Stimulated activated CD4-positive, alpha-beta T cell treated with anti-CD3 and anti-CD28 coated beads, Interleukin-1b, Interleukin-23, amount 100 ng/mL, for 1 hour (primary cell): Measurements from ENCODE around the gene PPM1H.
"Not testable (repeated sequence)": the region's sequence is repeated elsewhere in the genome, so short reads cannot be mapped to it uniquely, and the experiment has no call there.

Experiments
- DNase-seq, 2 donors: peaks; one replicate each; pipeline ENCODE4 v3.0.0-alpha.2; 2020; ENCODE audit warnings: low read depth in 2 of 2

Gene PPM1H

GRCh38 chr12:62736596-62736995 lies 198.4 kb downstream of the PPM1H start:
- no peak for DNase-seq

DNA sequence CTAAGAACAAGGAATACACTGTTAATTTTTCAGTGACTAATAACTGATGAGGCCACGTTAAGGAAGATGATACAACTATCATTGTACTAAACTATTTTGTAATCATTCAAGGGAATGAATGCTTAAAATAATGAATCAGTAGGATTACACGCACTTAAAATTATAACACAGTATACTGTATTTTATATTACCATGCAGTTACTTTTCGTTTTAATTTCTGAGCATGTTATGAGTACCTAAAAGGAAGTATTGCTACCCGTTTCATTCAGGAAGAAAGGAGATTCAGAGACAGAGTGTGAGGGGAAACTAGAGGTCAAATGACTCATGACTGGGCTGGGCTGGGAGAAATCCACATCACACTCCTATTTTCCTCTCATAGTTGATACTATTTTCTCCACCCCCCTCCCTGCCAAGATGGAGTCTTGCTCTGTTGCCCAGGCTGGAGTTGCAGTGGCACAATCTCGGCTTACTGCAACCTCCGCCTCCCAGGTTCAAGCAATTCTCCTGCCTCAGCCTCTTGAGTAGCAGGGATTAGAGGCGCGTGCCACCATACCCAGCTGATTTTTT lies 202.0 kb downstream of the PPM1H start:
- DNase-seq = no peak

- no peak for DNase-seq
These were observed 203.7 kb downstream of the PPM1H start for GRCh38 chr12:62731055-62731820.

- no peak for DNase-seq
These were observed 204.3 kb downstream of the PPM1H start for GRCh38 chr12:62730649-62731048.

- not testable (repeated sequence) for DNase-seq
These were observed 205.1 kb downstream of the PPM1H start for GRCh38 chr12:62729579-62730544.

GRCh38 chr12:62728741-62729140 lies 206.2 kb downstream of the PPM1H start:
- no peak for DNase-seq

DNA sequence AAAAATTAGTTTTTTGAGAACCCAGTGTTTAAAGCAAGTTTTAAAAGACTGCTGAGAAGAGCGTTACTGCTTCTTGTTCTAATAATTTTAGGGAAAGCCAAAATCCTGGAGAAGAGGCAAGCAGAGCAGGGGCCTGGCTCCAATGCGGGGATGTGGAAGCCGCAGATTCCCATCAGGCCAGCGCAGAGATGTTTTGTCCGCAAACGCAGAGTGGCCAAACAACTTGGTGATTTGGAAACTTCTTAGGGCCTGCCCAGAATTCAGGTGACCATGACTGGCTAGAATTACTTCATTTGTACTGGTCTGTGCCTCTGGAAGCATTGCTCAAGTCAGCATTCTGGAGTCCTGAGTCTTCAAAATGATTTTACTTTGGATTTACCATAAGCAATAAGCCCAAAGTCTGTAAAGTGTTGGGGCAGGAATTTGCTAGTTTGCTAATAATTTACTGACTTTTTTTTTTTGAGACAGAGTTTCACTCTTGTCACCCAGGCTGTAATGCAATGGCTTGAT lies 208.4 kb downstream of the PPM1H start:
- no peak for DNase-seq

- DNase-seq = no peak
These were observed 209.2 kb downstream of the PPM1H start for GRCh38 chr12:62725781-62726180.

- no peak for DNase-seq
These were observed 210.0 kb downstream of the PPM1H start for GRCh38 chr12:62724947-62725451.

DNA sequence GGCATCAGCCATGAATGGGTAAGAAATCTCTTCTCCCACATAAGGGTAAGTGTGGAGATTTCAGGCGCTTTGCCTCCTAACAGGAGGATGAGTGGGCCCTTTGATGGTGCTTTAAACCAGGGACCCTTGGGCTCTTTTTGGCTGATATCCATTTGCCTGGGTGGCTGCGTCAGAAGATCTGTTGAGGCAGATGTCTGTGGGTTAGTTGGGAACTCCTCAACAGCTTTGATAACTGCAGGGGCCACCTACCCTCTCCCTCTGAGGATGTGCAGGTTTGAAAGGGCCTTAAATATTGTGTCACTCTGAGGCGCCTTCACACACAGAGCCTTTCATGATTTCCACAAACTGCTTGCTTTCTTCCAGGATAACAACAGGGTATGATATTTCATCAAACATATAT lies 210.7 kb downstream of the PPM1H start:
- DNase-seq = no peak

GRCh38 chr12:62722971-62723680 lies 211.8 kb downstream of the PPM1H start:
- no peak for DNase-seq

DNA sequence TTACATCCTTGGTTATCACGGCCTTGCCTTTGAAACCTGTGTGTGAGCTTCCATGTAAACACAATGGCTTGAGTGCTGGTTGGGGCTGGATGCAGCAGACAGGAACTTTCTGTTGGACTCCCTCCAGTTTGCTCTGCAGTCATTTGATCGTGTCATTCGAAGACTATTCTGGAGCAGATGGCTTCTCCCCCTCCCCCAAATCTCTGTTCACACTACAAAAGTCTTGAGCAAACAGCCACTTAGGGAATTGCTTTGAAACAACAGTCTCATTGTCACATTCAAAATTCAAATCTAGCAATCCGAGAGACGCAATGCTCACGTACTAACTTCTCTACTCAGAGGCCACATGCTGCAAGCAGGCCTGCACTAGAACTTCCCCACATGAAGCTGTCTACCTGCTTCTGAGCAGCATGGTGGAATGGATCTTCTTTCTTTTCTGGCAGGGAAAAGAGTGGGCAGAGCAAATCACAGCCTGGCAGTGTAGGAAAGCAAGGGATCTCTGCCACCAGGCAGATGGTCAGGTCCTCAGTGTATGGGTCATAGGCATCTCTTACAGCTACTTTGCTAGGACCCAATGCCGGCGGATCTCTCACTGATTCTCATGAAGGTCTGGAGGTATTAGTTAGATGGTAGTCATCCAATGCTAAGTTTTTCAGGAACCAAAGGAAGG lies 214.2 kb downstream of the PPM1H start:
- no peak for DNase-seq

- no peak for DNase-seq
These were observed 214.9 kb downstream of the PPM1H start for GRCh38 chr12:62720025-62720424.

- DNase-seq = no peak
These were observed 216.1 kb downstream of the PPM1H start for GRCh38 chr12:62718762-62719426.

GRCh38 chr12:62717643-62718042 lies 217.3 kb downstream of the PPM1H start:
- no peak for DNase-seq

- no peak for DNase-seq
These were observed 218.0 kb downstream of the PPM1H start for GRCh38 chr12:62716866-62717525.

- DNase-seq = no peak
These were observed 218.9 kb downstream of the PPM1H start for GRCh38 chr12:62716037-62716436.

- no peak for DNase-seq
These were observed 219.9 kb downstream of the PPM1H start for GRCh38 chr12:62714774-62715721.
